ENCODE measurements around the gene STPG4.
"Not testable (repeated sequence)": the region's sequence is repeated elsewhere in the genome, so short reads cannot be mapped to it uniquely, and the experiment has no call there.

STPG4 gene

DNA sequence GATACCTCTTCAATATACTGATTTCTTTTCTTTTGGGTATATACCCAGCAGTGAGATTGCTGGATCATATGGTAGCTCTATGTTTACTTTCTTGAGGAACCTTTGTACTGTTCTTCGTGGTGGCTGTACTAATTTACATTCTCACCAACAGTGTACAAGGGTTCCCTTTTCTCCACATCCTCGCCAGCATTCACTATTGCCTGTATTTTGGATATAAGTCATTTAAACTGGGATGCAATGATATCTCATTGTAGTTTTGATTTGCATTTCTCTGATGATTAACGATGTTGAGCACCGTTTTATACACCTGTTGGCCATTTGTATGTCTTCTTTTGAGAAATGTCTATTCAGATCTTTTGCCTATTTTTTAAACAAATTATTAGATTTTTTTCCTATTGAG lies 30.4 kb downstream of the STPG4 start:
- not testable (repeated sequence) for DNase-seq

DNA sequence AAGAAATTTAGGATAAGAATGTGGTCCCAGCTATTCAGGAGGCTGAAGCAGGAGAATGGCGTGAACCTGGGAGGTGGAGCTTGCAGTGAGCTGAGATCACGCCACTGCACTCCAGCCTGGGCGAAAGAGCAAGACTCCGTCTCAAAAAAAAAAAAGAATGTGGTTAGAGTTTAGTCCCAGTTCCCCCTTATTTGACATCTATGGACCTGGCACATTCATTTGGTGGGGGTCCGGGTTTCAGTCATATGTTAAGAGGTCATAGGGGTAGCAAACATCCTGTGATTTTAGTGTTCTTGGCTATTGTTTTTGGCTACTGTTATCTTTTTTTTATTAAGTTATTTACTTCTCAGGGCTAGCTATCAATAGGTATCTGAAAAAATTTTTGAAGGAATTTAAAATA lies 34.7 kb downstream of the STPG4 start:
- DNase-seq = not testable (repeated sequence)

DNA sequence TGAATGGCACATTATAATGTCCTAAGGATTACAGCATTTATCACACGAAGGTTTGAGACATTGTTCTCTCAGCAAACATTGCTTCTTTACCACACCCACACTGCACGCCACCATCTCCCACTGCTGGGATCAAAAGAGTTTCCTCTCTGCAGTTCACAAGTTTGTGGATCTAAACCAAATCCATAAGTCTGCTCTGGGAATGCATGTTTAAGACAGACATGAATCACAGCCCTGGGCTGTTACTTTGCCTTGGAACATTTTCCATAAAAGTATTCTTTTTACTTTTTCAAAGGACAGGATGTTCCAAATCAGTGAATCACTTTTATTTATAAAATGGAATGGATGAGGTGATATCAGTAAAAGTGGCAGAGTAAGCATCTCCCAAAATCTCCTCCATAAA lies 36.1 kb downstream of the STPG4 start:
- no peak for DNase-seq

DNA sequence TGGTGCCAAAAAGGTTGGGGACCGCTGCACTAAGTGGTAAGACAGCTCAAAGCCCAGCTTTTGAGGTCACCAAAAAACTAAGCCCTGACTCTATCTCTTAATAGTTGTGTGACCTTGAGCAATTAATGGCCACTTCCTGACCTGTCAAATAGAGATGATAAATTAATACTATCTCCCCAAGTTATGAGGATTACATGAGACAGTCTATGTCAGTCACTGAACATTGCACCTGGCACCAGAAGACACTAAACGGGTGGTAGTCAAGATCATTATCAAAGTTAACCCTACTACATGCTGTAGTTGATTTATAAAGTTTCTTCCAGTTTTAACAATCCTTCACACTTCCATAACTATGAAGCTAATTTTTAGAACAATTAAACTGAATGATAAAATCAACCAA lies 36.5 kb downstream of the STPG4 start:
- DNase-seq = no peak

DNA sequence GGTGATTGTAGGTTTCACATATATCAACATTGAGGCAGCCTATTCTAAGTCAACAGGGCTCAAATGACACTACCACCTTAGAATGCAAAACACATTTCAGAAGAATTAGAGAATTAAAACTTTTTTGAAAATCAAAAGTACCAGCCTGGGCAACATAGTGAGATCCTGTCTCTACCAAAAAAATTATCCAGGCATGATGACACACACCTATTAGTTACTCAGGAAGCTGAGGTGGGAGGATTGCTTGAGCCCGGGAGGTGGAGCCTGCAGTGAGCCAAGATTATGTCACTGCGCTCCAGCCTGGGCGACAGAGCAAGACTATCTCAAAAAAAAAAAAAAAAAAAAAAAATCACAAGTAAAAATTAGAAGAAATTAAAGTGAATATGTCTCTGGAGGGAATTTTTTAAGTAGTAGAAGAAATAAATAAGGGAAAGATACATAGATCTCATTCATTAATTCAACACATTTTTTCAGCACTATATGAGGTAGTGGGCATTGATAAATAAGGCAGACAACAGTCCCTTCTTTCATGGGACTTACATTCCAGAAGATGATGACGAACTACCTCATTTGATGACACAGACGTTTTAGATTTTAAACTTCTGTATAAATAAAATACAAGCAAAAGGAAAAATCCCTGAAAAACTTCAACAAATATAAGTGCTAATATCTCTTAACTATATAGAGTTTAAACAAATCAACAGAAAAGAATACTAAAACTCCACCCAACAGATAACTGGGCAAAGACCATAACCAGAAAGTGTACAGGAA lies 42.3 kb downstream of the STPG4 start:
- no peak for DNase-seq

DNA sequence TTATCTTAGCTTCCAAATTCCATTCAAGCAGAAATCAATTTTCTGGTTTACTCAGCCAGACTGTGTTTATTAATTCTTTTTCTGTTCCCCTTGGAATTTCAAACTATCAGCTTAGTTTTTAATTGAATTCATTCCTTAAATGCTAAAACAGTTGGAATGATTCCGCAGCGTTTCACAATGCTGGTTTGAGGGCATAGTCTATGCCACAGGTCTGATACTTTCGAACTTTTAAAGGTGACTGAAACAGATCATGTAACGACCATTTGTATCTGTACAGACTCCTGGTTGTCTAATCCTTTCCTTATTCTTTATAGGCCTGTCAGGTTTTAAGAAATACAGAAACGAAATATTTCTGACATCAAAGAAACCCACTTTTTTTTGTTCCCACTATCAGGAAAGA lies 45.4 kb downstream of the STPG4 start:
- DNase-seq = no peak

DNA sequence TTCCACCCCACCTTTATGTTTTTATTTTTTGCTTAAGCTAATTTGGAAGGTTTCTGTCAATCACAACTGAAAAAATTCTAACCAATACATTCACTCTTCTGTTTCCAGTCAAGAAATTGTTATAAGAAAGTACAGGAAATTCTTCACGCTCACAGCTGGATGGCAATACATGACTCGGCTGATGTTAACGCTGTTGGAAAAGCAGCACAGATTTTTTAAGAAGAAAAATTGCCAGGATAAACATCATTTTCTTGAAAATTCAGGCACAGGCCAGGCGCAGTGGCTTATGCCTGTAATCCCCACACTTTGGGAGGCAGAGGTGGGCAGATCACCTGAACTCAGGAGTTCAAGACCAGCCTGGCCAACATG lies 46.1 kb downstream of the STPG4 start:
- DNase-seq = no peak

DNA sequence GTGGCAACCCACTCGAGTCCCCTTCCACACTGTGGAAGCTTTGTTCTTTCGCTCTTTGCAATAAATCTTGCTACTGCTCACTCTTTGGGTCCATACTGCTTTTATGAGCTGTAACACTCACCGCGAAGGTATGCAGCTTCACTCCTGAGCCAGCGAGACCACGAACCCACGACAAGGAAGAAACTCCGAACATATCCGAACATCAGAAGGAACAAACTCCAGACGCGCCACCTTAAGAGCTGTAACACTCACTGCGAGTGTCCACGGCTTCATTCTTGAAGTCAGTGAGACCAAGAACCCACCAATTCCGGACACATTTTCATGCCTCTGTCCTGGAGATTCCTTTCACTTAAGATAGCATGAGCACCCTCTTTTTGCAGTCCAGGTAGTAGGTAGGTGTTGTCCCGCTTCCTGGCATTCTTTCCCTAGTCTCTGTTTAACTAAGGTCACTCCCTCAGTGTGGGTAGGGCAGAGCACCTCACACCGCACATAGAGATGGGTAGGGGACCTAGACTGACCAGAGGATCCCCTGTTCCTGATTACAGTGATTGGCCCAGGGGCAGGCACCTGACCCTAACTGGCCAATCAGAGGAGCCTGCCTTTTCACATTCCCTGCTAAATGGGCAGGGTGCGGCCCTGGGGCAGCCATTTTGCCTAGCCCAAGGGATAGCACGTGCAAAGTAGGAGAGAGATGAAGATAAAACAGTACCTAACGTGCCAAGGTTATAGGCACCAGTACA lies 46.7 kb downstream of the STPG4 start:
- not testable (repeated sequence) for DNase-seq

DNA sequence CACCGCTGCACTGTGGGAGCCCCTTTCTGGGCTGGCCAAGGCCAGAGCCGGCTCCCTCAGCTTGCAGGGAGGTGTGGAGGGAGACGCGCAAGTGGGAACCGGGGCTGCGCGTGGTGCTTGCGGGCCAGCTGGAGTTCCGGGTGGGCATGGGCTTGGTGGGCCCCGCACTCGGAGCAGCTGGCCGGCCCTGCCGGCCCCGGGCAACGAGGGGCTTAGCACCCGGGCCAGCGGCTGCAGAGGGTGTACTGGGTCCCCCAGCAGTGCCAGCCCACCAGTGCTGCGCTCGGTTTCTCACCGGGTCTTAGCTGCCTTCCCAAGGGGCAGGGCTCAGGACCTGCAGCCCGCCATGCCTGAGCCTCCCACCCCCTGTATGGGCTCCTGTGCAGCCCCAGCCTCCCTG lies 47.9 kb downstream of the STPG4 start:
- not testable (repeated sequence) for DNase-seq

DNA sequence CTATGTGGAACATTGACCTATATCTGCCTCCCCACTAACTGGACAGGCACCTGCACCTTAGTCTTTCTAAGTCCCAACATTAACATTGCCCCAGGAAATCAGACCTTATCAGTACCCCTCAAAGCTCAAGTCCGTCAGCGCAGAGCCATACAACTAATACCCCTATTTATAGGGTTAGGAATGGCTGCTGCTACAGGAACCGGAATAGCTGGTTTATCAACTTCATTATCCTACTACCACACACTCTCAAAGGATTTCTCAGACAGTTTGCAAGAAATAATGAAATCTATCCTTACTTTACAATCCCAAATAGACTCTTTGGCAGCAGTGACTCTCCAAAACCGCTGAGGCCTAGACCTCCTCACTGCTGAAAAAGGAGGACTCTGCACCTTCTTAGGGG lies 48.9 kb downstream of the STPG4 start:
- DNase-seq = not testable (repeated sequence)

DNA sequence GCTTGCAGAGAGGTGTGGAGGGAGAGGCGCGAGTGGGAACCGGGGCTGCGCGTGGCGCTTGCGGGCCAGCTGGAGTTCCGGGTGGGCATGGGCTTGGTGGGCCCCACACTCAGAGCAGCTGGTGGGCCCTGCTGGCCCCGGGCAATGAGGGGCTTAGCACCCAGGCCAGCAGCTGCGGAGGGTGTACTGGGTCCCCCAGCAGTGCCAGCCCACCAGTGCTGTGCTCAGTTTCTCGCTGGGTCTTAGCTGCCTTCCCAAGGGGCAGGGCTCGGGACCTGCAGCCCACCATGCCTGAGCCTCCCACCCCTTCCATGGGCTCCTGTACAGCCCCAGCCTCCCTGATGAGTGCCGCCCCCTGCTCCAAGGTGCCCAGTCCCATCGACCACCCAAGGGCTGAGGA lies 55.4 kb downstream of the STPG4 start:
- DNase-seq = not testable (repeated sequence)

DNA sequence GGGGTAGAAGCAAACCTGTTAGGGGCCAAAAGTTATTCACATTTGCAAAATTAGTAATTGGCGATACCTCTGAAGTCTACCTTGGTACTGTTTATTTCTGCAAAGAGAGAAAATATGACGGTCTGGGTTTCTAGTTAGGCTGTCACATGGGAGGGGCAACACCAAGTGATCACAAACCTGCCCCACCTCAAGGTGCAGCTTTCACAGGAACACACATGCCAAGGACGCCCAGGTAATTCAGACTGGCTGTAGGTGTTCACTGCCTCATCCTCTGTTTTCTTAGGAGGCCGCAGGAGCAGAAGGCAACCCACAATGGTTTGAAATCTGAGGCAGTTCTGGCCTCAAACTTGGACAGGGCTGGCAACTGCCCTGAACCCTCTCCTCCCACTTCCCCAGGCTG lies 56.2 kb downstream of the STPG4 start:
- no peak for DNase-seq

DNA sequence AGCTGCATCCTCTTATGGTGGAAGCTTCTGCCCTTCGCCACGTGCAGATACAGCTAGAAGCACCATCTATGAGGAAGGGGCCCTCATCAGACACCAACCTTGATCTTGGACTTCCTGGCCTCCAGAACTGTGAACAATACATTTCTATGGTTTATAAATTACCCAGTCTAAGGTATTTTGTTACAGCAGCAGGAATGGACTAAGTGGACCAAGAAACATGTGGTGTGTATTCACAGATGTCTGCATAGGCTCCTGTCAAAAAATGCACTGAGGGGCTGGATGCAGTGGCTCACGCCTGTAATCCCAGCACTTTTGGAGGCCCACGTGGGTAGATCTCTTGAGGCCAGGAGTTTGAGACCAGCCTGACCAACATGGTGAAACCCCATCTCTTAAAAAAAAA lies 57.5 kb downstream of the STPG4 start:
- DNase-seq = no peak

DNA sequence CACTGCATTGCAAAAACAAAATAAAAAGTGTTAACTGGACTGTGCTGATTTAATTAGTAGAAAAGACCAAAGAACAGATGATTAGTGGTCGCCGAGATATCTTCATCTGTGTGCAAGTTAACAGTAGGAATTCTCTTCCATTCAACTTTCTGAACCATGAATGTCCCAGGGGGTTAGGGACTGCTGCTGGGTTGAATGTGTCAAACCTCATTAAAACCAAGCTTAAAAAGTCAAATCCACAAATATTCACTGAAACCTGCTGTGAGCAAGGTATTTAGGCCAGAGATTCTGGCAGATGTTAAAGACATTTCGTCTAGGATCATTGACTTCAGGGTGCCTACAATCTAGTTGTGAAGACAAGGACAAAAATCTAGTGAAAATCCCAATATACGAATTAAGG lies 58.7 kb downstream of the STPG4 start:
- DNase-seq = no peak

DNA sequence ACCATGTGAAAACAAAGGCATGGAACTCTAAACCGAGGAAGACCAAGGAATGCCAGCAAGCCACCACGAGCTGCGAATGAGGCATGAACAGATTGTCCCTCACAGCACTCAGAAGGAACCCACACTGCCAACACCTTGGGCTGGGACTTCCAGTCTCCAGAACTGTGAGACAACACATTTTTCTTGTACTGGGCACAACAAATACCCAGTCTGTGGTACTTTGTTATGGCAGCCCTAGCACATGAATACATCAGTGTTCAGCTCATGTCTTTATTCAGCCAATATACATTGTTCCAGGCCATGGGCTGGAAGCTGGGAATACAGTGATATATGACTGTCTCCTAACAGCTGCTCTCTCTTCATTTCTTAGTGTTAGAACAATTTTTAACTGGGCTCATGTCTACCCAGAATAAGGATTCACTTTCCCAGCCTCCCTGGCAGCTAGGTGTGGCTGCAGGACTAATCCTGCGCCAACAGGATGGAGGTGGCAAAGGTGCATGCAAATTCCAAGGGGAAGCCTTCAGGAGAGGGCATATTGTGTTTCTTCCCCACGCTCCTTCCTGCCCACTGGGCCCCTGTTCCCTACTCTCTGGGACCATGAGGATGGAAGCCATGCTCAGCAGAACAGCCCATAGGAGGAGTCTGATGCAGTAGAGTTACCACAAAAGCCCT lies 59.6 kb downstream of the STPG4 start:
- DNase-seq = no peak

DNA sequence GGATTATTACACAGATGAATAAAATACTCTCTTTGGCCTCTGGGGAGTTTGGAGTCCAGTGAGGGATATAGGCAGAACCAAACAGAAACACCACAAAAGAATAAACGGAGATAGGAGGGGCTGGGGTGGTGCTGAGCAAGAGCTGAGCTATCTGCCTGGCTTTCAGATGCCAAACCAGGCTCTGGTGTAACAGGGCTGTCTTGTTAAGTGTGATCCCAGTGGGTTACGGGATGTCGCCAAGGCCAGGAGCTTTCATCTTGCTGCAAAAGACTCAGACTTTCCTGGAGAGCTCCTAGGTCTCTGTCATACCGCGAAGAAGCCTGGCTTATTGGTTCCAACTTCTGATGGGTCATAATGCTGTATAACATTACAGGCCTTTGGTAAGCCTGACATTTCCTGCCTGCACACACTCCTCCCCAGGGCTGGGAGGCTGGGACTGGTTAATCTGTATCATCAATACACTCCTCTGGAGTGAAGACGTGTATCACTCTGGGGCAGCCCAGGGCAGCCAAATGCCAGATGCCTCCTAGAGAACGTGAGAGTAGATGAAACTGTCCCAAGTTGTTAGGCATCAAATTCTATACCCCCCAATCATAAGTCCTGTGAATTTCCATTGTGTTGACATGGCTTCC lies 60.5 kb downstream of the STPG4 start:
- no peak for DNase-seq

DNA sequence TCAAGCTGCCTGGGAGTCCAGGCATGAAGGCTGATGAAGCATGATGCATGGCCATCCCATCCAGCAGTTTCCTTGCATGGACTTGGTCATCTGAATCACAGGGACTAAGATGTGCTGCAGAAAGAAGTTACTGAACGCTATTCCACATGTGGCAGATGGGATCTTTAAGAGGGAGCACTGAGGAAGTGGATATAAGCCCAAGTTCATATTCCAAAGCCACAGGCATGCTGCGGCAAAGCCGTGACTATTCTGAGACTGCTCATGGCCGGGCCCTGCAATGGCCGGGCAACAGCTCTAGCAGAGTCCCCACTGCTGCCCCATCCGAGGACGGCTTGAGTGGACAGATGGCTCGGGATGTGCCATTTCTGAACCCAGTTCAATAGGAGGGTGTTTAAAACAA lies 61.5 kb downstream of the STPG4 start:
- DNase-seq = no peak

DNA sequence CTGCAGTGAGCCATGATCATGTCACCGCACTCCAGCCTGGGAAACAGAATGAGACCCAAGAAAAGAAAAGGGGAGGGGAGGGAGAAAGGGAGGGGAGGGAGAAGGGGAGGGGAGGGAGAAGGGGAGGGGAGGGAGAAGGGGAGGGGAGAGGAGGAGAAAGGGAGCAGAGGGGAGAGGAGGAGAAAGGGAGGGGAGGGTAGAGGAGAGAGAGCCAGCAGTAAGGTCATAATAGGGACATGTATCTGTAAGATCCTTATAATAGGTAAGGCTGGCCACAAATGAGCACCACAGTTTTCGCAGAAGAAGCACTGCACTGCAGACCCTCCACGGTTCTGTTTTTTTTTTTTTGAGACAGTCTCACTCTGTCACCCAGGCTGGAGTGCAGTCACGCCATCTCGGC lies 62.6 kb downstream of the STPG4 start:
- DNase-seq = no peak

DNA sequence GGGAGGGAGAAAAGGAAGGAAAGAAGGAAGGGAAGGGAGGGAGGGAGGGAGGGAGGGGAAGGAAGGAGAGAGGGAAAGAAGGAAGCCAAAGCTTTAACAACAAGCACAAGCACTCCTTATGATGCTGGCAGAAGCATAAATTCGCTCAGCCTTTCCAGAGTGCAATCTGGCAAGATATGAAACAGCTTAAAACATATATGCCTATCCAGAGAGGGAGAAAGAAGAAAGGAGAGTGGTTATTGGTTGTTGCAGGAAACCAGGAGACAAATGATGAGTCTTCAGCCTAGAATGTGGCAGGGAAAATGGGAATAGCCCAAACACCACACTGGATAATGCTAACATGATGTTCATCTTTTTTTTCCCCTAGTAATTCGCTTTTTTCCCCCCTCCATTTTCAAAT lies 64.0 kb downstream of the STPG4 start:
- DNase-seq = no peak

DNA sequence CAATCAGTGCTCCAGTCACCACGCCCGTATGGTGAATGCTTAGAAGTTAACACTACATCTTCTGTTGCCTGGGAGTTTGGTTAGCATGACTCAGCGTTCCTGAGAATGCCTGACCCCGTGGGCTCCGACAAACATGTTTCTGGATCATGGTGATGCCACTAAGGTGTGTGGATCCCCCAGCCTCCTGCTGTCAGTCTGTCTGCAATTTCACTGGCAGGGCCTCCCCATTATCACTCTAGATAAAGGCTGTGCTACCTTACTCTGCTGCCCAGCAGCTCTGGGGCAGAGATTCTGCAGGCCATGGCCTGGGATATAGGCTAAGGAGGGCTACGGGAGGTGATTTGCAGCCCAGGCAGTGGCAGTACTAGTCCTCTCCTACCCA lies 66.0 kb downstream of the STPG4 start:
- no peak for DNase-seq

DNA sequence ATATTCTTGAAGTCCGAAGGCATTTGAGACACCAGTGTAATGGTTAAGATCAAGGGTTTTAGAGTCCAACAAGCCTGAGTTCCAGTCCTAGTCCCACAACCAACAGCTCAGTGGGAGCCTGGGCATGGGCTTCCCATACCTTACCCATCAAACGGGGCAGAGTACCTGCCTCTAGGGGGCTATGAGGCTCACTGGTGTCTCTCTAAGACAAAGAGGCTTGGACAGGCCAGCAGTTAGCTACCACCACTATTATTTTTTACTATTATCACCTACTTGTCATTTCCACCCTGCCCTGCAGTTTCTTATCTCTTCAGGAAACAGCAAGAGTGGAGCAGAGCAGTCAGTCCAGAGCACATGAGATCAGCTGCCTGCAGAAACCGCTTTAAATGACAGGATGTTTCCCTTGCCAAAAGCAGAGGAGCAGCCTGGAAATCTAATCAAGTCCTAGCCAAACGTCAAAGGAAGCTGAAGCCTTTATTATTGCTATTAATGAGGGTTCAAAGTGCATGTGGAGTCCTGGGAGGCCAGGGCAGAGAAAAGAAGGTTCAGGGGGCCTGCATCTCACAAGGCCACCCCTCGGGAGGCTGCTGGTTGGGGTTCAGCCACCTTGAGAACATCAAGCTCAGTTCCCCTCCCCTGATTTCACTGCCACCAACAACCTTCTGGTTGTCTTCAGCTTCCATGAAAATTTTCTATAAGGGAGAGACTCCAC lies 66.6 kb downstream of the STPG4 start:
- DNase-seq = no peak

DNA sequence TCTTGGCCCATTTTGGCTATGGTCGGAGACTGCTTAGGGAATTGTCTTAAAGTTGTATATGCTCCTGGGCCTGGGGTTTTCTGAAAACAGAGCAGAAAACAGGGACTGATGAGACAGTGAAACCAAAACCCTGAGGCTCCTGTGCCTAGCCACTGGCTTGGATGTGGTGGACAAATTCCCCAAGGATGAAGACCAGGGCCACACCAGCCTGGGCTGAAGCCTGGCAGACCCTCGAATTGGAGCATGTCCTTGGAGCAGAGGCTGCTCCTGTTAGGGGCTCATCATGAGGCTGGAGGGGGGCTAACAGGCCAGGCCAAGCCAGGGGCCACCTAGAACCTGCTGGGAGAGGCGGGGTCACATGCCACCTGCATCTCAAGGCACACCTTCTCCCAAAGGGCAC lies 68.1 kb downstream of the STPG4 start:
- DNase-seq = no peak

DNA sequence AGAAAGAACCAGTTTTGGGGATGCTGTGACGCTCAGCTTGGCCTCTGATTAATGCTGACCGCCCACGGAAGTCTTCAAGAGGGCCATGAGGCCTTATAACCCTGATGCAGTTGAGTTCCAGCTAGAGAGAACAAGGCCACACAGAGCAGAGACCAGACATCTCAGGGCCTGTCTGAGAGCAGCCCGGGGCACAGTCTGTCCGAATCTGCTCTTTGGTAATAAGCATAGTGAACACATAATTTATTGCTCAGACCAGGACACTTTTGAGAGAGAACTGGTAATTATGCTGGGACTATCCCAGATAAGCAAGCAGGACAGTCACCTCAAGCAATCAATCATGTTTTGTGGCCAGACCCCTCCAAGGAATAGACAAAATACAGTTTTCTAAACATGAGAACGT lies 68.5 kb downstream of the STPG4 start:
- DNase-seq = no peak

Measured in stimulated activated naive CD4-positive, alpha-beta T cell treated with Interleukin-2 at 50 U/mL for 16 hours (primary cell).